ENCODE results near the gene IFNG-AS1.
A peak's percentile ranks its signal among the peaks of the same experiment; 100 is the strongest.

Gene IFNG-AS1

GRCh38 chr12:68038650-68039049, 49.4 kb downstream of the IFNG-AS1 start:
- ATAC-seq = no peak

- ATAC-seq = peak; percentile 62 to 67
Measured at GRCh38 chr12:68040450-68041075, 51.3 kb downstream of the IFNG-AS1 start.

GRCh38 chr12:68042212-68042699, 53.0 kb downstream of the IFNG-AS1 start:
- ATAC-seq = peak; percentile 41 to 56

GRCh38 chr12:68043435-68043834, 54.2 kb downstream of the IFNG-AS1 start:
- peak; percentile 47 to 49 for ATAC-seq

GRCh38 chr12:68048648-68049297, 59.5 kb downstream of the IFNG-AS1 start:
- ATAC-seq = no peak

GRCh38 chr12:68056300-68056699, 67.1 kb downstream of the IFNG-AS1 start:
- ATAC-seq = no peak

GRCh38 chr12:68063900-68064590, 74.8 kb downstream of the IFNG-AS1 start:
- ATAC-seq = no peak

- no peak for ATAC-seq
Measured at GRCh38 chr12:68065163-68065562, 75.9 kb downstream of the IFNG-AS1 start.

GRCh38 chr12:68065687-68066086, 76.4 kb downstream of the IFNG-AS1 start:
- no peak for ATAC-seq

- no peak for ATAC-seq
Measured at GRCh38 chr12:68067762-68068376, 78.6 kb downstream of the IFNG-AS1 start.

GRCh38 chr12:68069275-68069674, 80.0 kb downstream of the IFNG-AS1 start:
- ATAC-seq = no peak
